B cell (primary cell): ENCODE data around the gene GLRX5. TPM values are rescaled to one million over a fixed set of nuclear protein-coding genes. Genes with fewer than 3 reads are reported as not detected.
A peak's percentile ranks its signal among the peaks of the same experiment; 100 is the strongest.

Experiments
- ATAC-seq: fragments of 200-7000 bp; cut with Tn5 transposase; one replicate; pipeline ENCODE4 v1.10.0; 2021; ENCODE audit warnings: low read depth, mild to moderate bottlenecking, moderate number of reproducible peaks, moderate library complexity
- CTCF ChIA-PET: fragments of 350-600 bp; sonication (Branson Sonifier 250); formaldehyde crosslinking; loops from one replicate; lab custom pipeline; 2021; ENCODE audit warnings: antibody characterized with exemption, inconsistent platforms; lab: Charles Lee
- POLR2A ChIA-PET: fragments of 350-600 bp; sonication (Branson Sonifier 250); formaldehyde crosslinking; loops from one replicate; lab custom pipeline; 2021; ENCODE audit warnings: antibody characterized with exemption; lab: Charles Lee
- DNase-seq: peaks from one replicate; pipeline ENCODE4 v3.0.0; 2013
- H2AFZ ChIP-seq: 2 replicates; pipeline ENCODE4 v1.6.1; 2012; ENCODE audit warnings: mild to moderate bottlenecking, low read depth, low read length; ENCODE audit not compliant: insufficient read depth, poor library complexity, severe bottlenecking
- H3K27ac ChIP-seq, 2 donors: 1 replicate in 1 of 2; 2 replicates in 1 of 2; pipeline ENCODE4 v1.5.1; 2012 to 2013; ENCODE audit warnings: low read length in 2 of 2, mild to moderate bottlenecking in 2 of 2, moderate library complexity in 1 of 2
- H3K27me3 ChIP-seq, 4 experiments: fragments of 200-600 bp in 1 of 4; sonication (generic) in 1 of 4; replicated peaks in 1 of 4; 1 replicate in 2 of 4; 2 replicates in 2 of 4; pipeline versions ENCODE4 v1.6.1 to v1.7.0; 2013 to 2016; ENCODE audit warnings: low read length in 3 of 4, mild to moderate bottlenecking in 2 of 4, mixed read lengths in 1 of 4, moderate library complexity in 1 of 4; ENCODE audit not compliant: insufficient read depth in 4 of 4, control insufficient read depth in 3 of 4; ENCODE audit errors: control extremely low read depth in 1 of 4
- H3K36me3 ChIP-seq, 2 experiments: replicated peaks in 1 of 2; 1 replicate in 1 of 2; 2 replicates in 1 of 2; pipeline versions ENCODE4 v1.6.1 to v1.7.1; 2013; ENCODE audit warnings: low read length in 1 of 2; ENCODE audit not compliant: insufficient read depth in 2 of 2, control insufficient read depth in 1 of 2; ENCODE audit errors: control extremely low read depth in 1 of 2, extremely low read depth in 1 of 2
- H3K4me1 ChIP-seq, 2 donors: fragments of 200-600 bp in 1 of 2; sonication (generic) in 1 of 2; 1 replicate in 1 of 2; 2 replicates in 1 of 2; pipeline versions ENCODE4 v1.5.1 to v1.6.1; 2013 to 2017; ENCODE audit warnings: low read length in 2 of 2; ENCODE audit not compliant: control insufficient read depth in 2 of 2, insufficient read depth in 2 of 2
- H3K4me2 ChIP-seq: replicated peaks from 2 replicates; pipeline ENCODE3; 2012; ENCODE audit warnings: mild to moderate bottlenecking, low read depth, low read length; ENCODE audit not compliant: poor library complexity, severe bottlenecking
- H3K4me3 ChIP-seq, 5 experiments: fragments of 200-600 bp in 1 of 5; sonication (generic) in 1 of 5; 1 replicate in 3 of 5; 2 replicates in 2 of 5; pipeline versions ENCODE4 v1.5.1 to v1.7.0; 2011 to 2016; ENCODE audit warnings: low read length in 4 of 5, mild to moderate bottlenecking in 4 of 5, low read depth in 2 of 5, control low read depth in 1 of 5, moderate library complexity in 1 of 5; ENCODE audit not compliant: insufficient read depth in 1 of 5; ENCODE audit errors: control extremely low read depth in 1 of 5, extremely low read depth in 1 of 5
- H3K79me2 ChIP-seq: fragments of 200-600 bp; sonication (generic); one replicate; pipeline ENCODE4 v1.6.0; 2016; ENCODE audit warnings: low read length; ENCODE audit not compliant: control insufficient read depth, insufficient read depth
- H3K9ac ChIP-seq: fragments of 200-600 bp; sonication (generic); 2 replicates; pipeline ENCODE4 v1.6.1; 2017; ENCODE audit warnings: mild to moderate bottlenecking, low read length, moderate library complexity
- H3K9me3 ChIP-seq, 3 donors: one replicate each; pipeline versions ENCODE4 v1.6.1 to v1.7.1; 2013; ENCODE audit warnings: low read length in 2 of 3; ENCODE audit not compliant: control insufficient read depth in 2 of 3, insufficient read depth in 1 of 3; ENCODE audit errors: control extremely low read depth in 1 of 3
- H4K20me1 ChIP-seq: 2 replicates; pipeline ENCODE4 v1.6.0; 2012; ENCODE audit warnings: mild to moderate bottlenecking, low read length; ENCODE audit not compliant: insufficient read depth, control insufficient read depth, poor library complexity, severe bottlenecking
- H3K27ac Mint-ChIP-seq: one replicate; pipeline ENCODE4 v1.8.0; 2021; ENCODE audit warnings: mixed read lengths
- H3K27me3 Mint-ChIP-seq: one replicate; pipeline ENCODE4 v1.8.0; 2021; ENCODE audit warnings: mixed read lengths
- H3K4me1 Mint-ChIP-seq: one replicate; pipeline ENCODE4 v1.8.0; 2021; ENCODE audit warnings: mixed read lengths
- H3K4me3 Mint-ChIP-seq: one replicate; pipeline ENCODE4 v1.8.0; 2021; ENCODE audit warnings: mixed read lengths
- H3K9me3 Mint-ChIP-seq: one replicate; pipeline ENCODE4 v1.8.0; 2022; ENCODE audit warnings: mixed read lengths; ENCODE audit not compliant: insufficient read depth
- EZH2 ChIP-seq: IDR thresholded peaks from 2 replicates; pipeline ENCODE4 v1.6.1; 2012; ENCODE audit warnings: borderline replicate concordance, low read depth, mild to moderate bottlenecking, moderate library complexity, low read length; ENCODE audit not compliant: insufficient read depth, poor library complexity, severe bottlenecking
- WGBS: methylation state at CpG from one replicate; pipeline ENCODE4 v1.1.5; 2013; ENCODE audit warnings: missing lambda C conversion rate; ENCODE audit not compliant: insufficient coverage; 5-methylcytosine and 5-hydroxymethylcytosine counted together
- intact Hi-C: fragments of 100-400 bp; cut with micrococcal nuclease; formaldehyde crosslinking; loops from one replicate; pipeline ENCODE4 v1.10.0; 2022
- polyA plus RNA-seq: library from polyadenylated mRNA; depleted of rRNA; stranded (reverse); fragments of >200 nt; gene quantifications from 2 replicates; pipeline ENCODE4 v1.2.3, GENCODE V29; 2012
- total RNA-seq, 2 donors: library from RNA; stranded (reverse); fragments of 120-200 nt in 1 of 2; gene quantifications; 1 replicate in 1 of 2; 2 replicates in 1 of 2; pipeline versions ENCODE4 v1.2.3 to v1.2.4, GENCODE V29; 2013 to 2022
- TF ChIP-seq, protein P1 (sequence below): fragments of 200-600 bp; IDR thresholded peaks from one replicate; pipeline ENCODE4 v1.8.0; 2022; ENCODE audit warnings: antibody characterized with exemption, mild to moderate bottlenecking

The GLRX5 gene
- total and polyA plus RNA-seq, 2 donors (not counting 1 experiment from before 2014, with no cell fraction given) = 7.8 to 18.4 TPM

DNA sequence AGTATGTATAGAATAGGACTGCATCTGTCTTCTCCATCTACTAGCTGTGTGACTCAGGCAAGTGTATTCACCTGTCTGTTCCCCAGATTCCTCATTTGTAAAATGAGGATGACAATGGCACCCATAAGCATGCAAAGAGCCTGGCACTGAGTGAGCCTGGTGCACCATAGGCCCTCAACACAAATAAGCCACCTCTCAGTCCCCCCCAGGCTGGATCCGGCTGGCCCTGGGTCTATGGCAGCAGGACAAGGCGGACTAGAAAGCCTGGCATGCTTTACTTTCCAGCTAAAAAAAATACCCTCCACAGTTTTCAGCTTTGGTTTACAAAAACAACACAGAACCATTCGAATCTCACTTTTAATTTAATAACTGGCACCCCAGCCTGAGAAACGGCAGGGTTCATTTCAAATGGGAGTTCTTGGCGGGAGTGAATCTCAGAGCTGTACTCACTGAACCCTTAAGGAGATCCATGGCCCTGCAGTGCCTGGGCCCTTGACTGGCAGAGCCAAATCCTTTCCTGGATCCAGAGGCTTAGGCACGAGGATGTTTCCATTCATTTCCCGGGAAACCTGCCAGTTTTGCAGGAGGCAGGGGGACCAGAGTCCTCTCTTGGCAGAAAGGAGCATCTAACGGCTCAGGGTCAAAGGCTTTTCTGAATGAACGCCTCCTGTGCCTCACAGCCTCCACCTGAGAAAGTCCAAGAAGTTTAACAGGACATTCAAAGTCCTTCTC, 36.1 kb upstream of the GLRX5 start:
- Histone ChIP-seq H3K27me3 (no peaks in the 10 kb centered on the region), H3K9ac (no peak overlapping the region), H3K79me2 (peaks cover 86% of the 10 kb centered on the region), H4K20me1 (peaks cover 31% of the 10 kb centered on the region), H3K4me2 (no peak overlapping the region), H3K9me3 (no peaks in the 10 kb centered on the region), H2AFZ (no peak overlapping the region), H3K36me3 (peaks cover 0 to 34% of the 10 kb centered on the region in 2 experiments), H3K4me3 (no peak overlapping the region), H3K27ac (no peak overlapping the region), H3K4me1 (peaks cover 60 to 94% of the 10 kb centered on the region in 2 donors)
- WGBS = 96% methylated on average over 9 of the region's 9 CpGs
- no peak for ATAC-seq
- TF ChIP-seq, protein P1, sequence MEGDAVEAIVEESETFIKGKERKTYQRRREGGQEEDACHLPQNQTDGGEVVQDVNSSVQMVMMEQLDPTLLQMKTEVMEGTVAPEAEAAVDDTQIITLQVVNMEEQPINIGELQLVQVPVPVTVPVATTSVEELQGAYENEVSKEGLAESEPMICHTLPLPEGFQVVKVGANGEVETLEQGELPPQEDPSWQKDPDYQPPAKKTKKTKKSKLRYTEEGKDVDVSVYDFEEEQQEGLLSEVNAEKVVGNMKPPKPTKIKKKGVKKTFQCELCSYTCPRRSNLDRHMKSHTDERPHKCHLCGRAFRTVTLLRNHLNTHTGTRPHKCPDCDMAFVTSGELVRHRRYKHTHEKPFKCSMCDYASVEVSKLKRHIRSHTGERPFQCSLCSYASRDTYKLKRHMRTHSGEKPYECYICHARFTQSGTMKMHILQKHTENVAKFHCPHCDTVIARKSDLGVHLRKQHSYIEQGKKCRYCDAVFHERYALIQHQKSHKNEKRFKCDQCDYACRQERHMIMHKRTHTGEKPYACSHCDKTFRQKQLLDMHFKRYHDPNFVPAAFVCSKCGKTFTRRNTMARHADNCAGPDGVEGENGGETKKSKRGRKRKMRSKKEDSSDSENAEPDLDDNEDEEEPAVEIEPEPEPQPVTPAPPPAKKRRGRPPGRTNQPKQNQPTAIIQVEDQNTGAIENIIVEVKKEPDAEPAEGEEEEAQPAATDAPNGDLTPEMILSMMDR = no peak
- TF ChIP-seq EZH2 = no peak
- Mint-ChIP-seq H3K27ac (peak overlapping the region; percentile 46), H3K4me3 (no peak overlapping the region), H3K27me3 (no peaks in the 10 kb centered on the region), H3K4me1 (peaks cover 88% of the 10 kb centered on the region), H3K9me3 (no peaks in the 10 kb centered on the region)
- intact Hi-C loops = no loop called here
- ChIA-PET POLR2A (no interaction called here), CTCF (interaction anchor here (1.1 to 1.2 kb wide), 2 partner anchors 14 to 56 kb away, joined by 3 to 4 read pairs; no protein-coding TSS in a partner anchor)
- DNase-seq = no peak

DNA sequence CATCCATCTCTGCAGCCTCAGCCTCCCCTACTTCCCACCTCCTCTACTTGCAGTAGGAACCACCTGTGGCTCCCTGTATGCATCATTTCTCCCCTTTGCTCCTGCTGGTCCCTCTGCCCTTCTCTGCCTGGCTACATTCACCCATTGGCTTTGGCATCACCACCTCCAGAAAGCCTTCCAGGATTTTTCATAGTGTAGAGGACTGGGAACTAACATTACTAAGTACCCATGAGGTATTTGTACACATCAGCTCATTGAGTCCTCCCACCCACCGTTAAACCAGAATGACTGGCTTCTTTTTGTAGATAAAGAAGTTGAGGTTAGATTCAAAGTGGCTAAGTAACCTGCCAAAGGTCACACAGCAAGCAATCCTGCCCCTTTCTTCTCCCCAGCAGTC, 35.5 kb upstream of the GLRX5 start:
- Mint-ChIP-seq H3K27ac (peak overlapping the region; percentile 11), H3K9me3 (no peaks in the 10 kb centered on the region), H3K4me3 (no peak overlapping the region), H3K27me3 (no peaks in the 10 kb centered on the region), H3K4me1 (peaks cover 89% of the 10 kb centered on the region)
- Histone ChIP-seq H3K9me3 (no peaks in the 10 kb centered on the region), H3K79me2 (peaks cover 87% of the 10 kb centered on the region), H3K36me3 (peaks cover 0 to 34% of the 10 kb centered on the region in 2 experiments), H4K20me1 (peaks cover 37% of the 10 kb centered on the region), H3K4me3 (no peak overlapping the region), H3K27ac (peak overlapping the region in 1 of 2 donors; percentile 12), H3K9ac (no peak overlapping the region), H3K4me2 (peak overlapping the region; percentile 10), H3K27me3 (no peaks in the 10 kb centered on the region), H2AFZ (no peak overlapping the region), H3K4me1 (peaks cover 60 to 94% of the 10 kb centered on the region in 2 donors)
- ATAC-seq (no peak), DNase-seq (no peak)
- intact Hi-C loops = no loop called here
- TF ChIP-seq, protein P1 = no peak
- TF ChIP-seq EZH2 = no peak
- POLR2A ChIA-PET = no interaction called here
- CTCF ChIA-PET = no interaction called here
- no CpG with 5 or more reads among the region's 1 CpG for WGBS
